HG03439 (cell line): ENCODE results near the gene MAGI1.
"Not testable (repeated sequence)": the region's sequence is repeated elsewhere in the genome, so short reads cannot be mapped to it uniquely, and the experiment has no call there.

ENCODE experiments used
- ATAC-seq: cut with Tn5 transposase; IDR thresholded peaks from one replicate; pipeline ENCODE4 v1.9.1; 2021; ENCODE audit warnings: mild to moderate bottlenecking, moderate library complexity; ENCODE audit not compliant: unreplicated experiment

The MAGI1 gene

GRCh38 chr3:65607965-65608460, 430.7 kb downstream of the MAGI1 start:
- ATAC-seq = not testable (repeated sequence)

GRCh38 chr3:65607101-65607500, 431.6 kb downstream of the MAGI1 start:
- ATAC-seq = no peak

- ATAC-seq = no peak
These were observed 432.8 kb downstream of the MAGI1 start for GRCh38 chr3:65605876-65606432.

DNA sequence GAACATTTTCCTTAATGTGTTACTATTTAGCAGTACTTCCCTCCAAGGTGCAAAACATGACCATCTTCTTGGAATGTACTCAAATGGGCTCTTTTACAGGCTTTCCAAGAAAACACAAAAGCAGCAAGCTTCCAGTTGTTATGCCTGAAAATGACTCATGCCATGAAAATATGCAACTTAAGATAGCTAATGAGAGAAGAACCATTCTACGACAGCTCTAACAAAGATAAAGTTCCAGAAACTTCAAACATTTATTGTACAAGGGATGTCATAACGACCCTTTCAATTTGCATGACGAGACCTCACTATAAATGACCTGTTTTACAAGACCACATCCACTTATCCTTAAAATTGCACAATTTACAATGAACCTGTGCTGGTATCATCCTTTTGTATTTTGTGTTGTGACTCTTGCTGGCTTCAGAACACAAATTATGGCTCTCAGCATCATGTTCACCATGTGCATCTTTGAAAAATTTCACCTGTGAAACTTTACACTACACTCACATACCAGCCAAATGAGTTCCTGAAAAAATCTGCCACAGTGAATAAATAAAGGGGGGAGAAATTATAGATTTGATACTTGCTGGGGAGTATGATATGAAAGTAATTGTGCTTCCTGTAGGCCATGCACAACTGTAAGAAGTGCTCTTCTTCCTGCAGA, 433.7 kb downstream of the MAGI1 start:
- ATAC-seq = no peak

GRCh38 chr3:65603631-65604030, 435.1 kb downstream of the MAGI1 start:
- no peak for ATAC-seq

- ATAC-seq = no peak
These were observed 437.8 kb downstream of the MAGI1 start for GRCh38 chr3:65600888-65601287.

DNA sequence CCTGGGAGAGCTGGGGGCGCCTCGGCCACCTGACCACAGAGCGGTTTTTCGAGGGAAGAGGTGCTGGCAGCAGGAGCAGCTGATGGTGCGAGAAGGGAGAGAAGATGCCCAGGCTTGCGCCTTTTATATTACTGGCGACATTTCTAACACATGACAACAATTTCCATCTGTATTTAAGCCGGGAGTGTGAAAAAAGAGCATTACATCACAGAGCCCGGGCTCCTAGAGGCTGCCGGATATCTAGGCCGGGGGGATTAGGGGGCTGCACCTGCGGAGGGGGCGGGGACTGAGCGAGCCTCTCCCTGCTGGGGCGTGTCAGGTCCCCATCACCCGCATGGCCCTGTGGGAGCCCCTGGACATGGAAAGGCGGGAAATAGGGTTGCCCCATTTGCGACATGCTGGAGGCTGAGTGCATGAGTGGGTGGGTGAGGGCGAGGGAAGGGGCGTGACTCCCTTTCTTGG, 440.7 kb downstream of the MAGI1 start:
- no peak for ATAC-seq

GRCh38 chr3:65597226-65597951, 441.3 kb downstream of the MAGI1 start:
- ATAC-seq = no peak

- ATAC-seq = no peak
These were observed 442.0 kb downstream of the MAGI1 start for GRCh38 chr3:65596571-65597225.

DNA sequence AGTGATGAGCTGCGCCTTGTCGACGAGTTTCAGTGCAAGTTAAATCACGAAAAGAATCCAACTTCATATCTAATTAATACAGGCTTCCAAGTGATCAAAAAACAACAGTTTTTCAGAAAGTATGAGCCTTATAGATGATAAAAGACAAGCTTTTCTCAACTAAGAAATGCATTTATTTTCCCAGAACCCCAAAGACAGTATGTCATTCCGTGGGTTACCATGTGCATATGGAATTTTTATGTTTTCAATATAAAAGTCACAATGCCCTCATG, 442.8 kb downstream of the MAGI1 start:
- ATAC-seq = no peak

DNA sequence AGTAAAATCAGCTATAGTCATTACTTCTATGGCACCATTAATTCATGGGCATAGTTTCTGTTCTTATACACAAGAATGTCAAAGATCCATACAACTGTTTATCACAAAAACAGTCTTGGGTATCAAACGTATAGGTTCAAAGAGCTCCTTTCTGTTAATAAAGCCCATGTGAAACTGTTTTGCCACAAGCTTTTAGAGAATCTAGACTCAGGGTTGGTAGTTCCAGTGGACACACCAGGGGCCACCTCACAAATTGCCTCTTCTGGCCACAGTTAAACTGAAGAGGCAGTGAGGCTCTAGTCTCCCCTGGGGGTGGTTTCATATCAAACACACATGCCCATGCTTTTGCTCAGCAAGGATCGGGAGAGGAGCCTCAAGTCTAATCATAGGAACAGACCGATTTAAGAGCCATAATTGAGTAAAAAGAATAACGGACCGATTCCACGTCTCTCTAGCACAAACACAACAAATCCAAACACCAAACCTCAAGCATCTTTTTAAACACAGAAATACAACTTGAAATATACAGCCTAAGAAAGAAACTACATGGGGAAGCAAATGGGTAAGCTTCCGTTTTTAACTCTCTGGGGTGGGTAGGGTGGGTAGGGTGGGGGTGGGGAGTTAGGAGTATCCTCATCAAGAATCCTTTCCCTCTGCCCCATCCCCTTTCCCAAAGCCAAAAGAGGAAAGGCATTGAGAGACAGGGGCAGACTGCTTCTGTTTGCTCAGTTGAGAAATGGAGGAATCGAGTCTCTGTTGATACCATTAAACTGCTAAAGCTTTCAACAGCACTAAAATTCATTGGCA, 443.3 kb downstream of the MAGI1 start:
- no peak for ATAC-seq

DNA sequence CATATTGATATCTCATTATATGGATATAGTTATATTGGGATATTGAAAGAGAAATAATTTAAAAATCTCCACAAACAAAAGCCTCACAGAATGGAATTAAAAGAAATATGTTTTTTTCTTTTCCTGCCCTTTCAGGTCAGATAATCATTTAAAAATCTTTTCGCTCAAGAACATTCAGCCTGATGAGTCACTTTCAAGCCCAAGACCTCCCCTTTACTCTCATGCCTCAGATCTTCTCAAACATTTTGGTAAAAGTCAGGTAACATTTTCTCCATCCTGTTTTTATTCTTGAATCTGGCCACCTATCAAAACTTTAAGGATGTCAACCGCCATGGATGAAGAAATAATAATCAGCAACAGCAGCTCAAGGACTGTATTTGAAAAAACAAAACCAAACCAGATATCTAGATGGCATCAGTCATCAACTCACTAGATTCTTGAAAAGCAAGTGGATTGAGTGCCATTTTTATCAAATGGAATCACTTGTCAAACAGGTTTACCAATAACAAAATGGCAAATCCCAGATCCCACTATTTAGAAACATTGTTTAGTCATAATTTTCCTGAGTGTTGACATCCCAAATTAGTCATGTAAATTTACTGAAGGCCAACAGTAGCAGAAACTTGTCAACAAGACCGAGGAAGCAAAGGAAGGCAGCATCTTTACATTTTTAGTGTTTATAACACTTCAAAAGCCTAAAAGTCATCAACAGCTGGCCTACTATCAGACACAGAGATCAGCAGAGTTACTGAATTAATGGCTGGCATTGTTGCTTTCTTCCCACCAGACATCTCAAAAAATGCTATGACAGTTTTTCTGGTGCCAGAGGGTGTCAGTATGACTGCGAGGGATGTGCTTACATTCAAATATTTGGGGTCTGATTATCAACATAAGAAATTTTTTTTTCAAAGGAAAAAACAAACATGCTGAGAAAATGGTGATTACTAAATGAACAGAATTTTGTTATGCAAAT, 444.7 kb downstream of the MAGI1 start:
- no peak for ATAC-seq

DNA sequence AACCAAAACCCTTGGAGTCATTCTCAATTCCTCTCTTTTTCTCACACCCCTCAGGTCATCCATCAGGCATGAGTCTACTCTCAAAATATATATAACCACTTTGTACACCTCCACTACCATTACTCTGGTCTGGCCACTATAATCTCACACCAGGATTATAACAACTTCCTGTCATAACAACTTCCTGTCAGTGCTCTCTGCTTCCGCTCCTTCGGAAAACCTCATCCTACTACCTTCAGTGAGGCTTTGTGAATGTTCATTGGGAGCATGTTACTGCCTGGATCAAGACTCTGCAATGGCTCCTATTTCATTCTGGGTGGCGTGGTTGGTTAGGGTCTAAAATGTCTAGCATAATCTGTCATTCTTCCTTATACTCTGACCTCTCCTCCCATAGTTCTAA, 447.4 kb downstream of the MAGI1 start:
- no peak for ATAC-seq

GRCh38 chr3:65588884-65589283, 449.8 kb downstream of the MAGI1 start:
- ATAC-seq = no peak

GRCh38 chr3:65587650-65588439, 450.9 kb downstream of the MAGI1 start:
- ATAC-seq = no peak

GRCh38 chr3:65584913-65585312, 453.8 kb downstream of the MAGI1 start:
- no peak for ATAC-seq

GRCh38 chr3:65584002-65584401, 454.7 kb downstream of the MAGI1 start:
- no peak for ATAC-seq

DNA sequence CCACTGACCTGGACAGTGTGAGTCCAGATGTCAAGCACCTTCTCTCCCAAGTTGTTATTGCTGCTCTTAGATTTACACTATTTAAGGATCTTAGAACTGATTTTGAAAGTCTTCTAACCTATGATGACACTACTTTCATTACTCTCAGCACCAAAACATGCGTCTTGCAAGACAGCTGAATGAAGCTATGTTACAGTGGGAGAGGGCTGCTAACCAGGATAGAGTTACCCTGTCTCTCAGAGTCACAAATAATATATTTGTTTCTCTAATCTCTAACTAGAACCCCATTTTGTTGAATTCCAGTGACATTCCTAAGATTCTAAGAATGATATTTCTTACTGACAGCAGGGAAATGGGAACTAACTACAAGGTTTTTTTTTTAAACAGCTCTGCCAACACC, 455.5 kb downstream of the MAGI1 start:
- ATAC-seq = no peak
